HG02885 (cell line): ENCODE measurements around the gene TNFSF4.

Experiments
- ATAC-seq: cut with Tn5 transposase; IDR thresholded peaks from one replicate; pipeline ENCODE4 v1.9.1; 2021; ENCODE audit warnings: mild to moderate bottlenecking; ENCODE audit not compliant: unreplicated experiment, poor library complexity

TNFSF4 gene

GRCh38 chr1:173212952-173213491, 5.9 kb upstream of the TNFSF4 start:
- ATAC-seq, result peak; percentile 85

GRCh38 chr1:173210716-173211231, 3.6 kb upstream of the TNFSF4 start:
- no peak for ATAC-seq

GRCh38 chr1:173210283-173210682, 3.2 kb upstream of the TNFSF4 start:
- ATAC-seq, result no peak

- ATAC-seq, result no peak
Measured at GRCh38 chr1:173208868-173209267, 1.7 kb upstream of the TNFSF4 start.

GRCh38 chr1:173208146-173208545, 1.0 kb upstream of the TNFSF4 start:
- ATAC-seq, result no peak

GRCh38 chr1:173205146-173206051, 1.7 kb downstream of the TNFSF4 start:
- no peak for ATAC-seq

GRCh38 chr1:173204693-173205092, 2.4 kb downstream of the TNFSF4 start:
- no peak for ATAC-seq

- ATAC-seq, result peak; percentile 47
Measured at GRCh38 chr1:173202424-173203145, 4.5 kb downstream of the TNFSF4 start.

- no peak for ATAC-seq
Measured at GRCh38 chr1:173201969-173202368, 5.2 kb downstream of the TNFSF4 start.

GRCh38 chr1:173195596-173196088, 11.5 kb downstream of the TNFSF4 start:
- ATAC-seq, result peak; percentile 86

GRCh38 chr1:173193639-173194038, 13.5 kb downstream of the TNFSF4 start:
- no peak for ATAC-seq

GRCh38 chr1:173191011-173191705, 16.0 kb downstream of the TNFSF4 start:
- no peak for ATAC-seq

- no peak for ATAC-seq
Measured at GRCh38 chr1:173190101-173190936, 16.8 kb downstream of the TNFSF4 start.

GRCh38 chr1:173187671-173188237, 19.4 kb downstream of the TNFSF4 start:
- no peak for ATAC-seq

GRCh38 chr1:173181791-173182190, 25.3 kb downstream of the TNFSF4 start:
- no peak for ATAC-seq

GRCh38 chr1:173176246-173176645, 30.9 kb downstream of the TNFSF4 start:
- ATAC-seq, result no peak

- no peak for ATAC-seq
Measured at GRCh38 chr1:173175514-173176145, 31.5 kb downstream of the TNFSF4 start.

GRCh38 chr1:173173388-173173787, 33.7 kb downstream of the TNFSF4 start:
- no peak for ATAC-seq

GRCh38 chr1:173171152-173171551, 36.0 kb downstream of the TNFSF4 start:
- no peak for ATAC-seq
